Testis (tissue), 3 donors: ENCODE data around the gene TUBGCP5. TPM values are rescaled to one million over a fixed set of nuclear protein-coding genes. Genes with fewer than 3 reads are reported as not detected.
"Not testable (repeated sequence)": the region's sequence is repeated elsewhere in the genome, so short reads cannot be mapped to it uniquely, and the experiment has no call there.

ENCODE experiments used
- DNase-seq: peaks from one replicate; pipeline ENCODE4 v3.0.0-alpha.2; 2019
- H3K27ac ChIP-seq, 2 donors: fragments of 200-600 bp; sonication (generic); one replicate each; pipeline ENCODE4 v1.5.1; 2019
- H3K27me3 ChIP-seq: fragments of 200-600 bp; sonication (generic); one replicate; pipeline ENCODE4 v1.5.1; 2019
- H3K36me3 ChIP-seq: fragments of 200-600 bp; sonication (generic); one replicate; pipeline ENCODE4 v1.5.1; 2017; ENCODE audit warnings: low read depth; ENCODE audit errors: missing control alignments
- H3K4me1 ChIP-seq: fragments of 200-600 bp; sonication (generic); one replicate; pipeline ENCODE4 v1.5.1; 2019
- H3K4me3 ChIP-seq, 2 donors: fragments of 200-600 bp; sonication (generic); one replicate each; pipeline ENCODE4 v1.5.1; 2017 to 2019
- H3K9me3 ChIP-seq: fragments of 200-600 bp; sonication (generic); one replicate; pipeline ENCODE4 v1.5.1; 2017
- CTCF ChIP-seq, 3 experiments: fragments of 450-650 bp in 2 of 3; fragments of 200-600 bp in 1 of 3; sonication (generic) in 1 of 3; IDR thresholded peaks; one replicate each; pipeline ENCODE4 v1.5.1; 2016 to 2019; ENCODE audit warnings: antibody characterized with exemption in 3 of 3, mild to moderate bottlenecking in 2 of 3, moderate library complexity in 1 of 3
- POLR2A ChIP-seq: fragments of 450-650 bp; IDR thresholded peaks from one replicate; pipeline ENCODE4 v1.6.1; 2017; ENCODE audit warnings: antibody characterized with exemption, mild to moderate bottlenecking, moderate library complexity
- WGBS, 2 donors: methylation state at CpG; one replicate each; pipeline ENCODE4 v1.1.5; 2018; 5-methylcytosine and 5-hydroxymethylcytosine counted together
- intact Hi-C: fragments of 100-400 bp; cut with DNase I; formaldehyde crosslinking; loops from one replicate; pipeline ENCODE4 v1.15.1; 2023; ENCODE audit warnings: low total_unique reads
- polyA plus RNA-seq: library from polyadenylated mRNA; stranded (reverse); fragments of 350-450 nt; fragmentation: Illumina TruSeq; extraction: RNeasy Lipid Tissue Mini Kit (QIAGEN cat#74804); gene quantifications from one replicate; pipeline ENCODE4 v1.2.3, GENCODE V29; 2014; ENCODE audit warnings: low read depth, low replicate concordance; ENCODE audit not compliant: insufficient read depth
- total RNA-seq, 2 donors: library from RNA; depleted of rRNA; stranded (reverse); fragments of >200 nt; gene quantifications; one replicate each; pipeline ENCODE4 v1.2.3, GENCODE V29; 2016

TUBGCP5 gene
- total and polyA plus RNA-seq, 3 donors from 2014 or later = 28.6 to 55.1 (median 45.8) TPM

GRCh38 chr15:23002920-23003319 lies 36.4 kb downstream of the TUBGCP5 start:
- Histone ChIP-seq H3K4me1 (no peaks in the 10 kb centered on the region), H3K9me3 (no peaks in the 10 kb centered on the region), H3K36me3 (no peaks in the 10 kb centered on the region), H3K4me3 (no peak overlapping the region), H3K27me3 (no peaks in the 10 kb centered on the region), H3K27ac (no peak overlapping the region)
- no peak for DNase-seq
- WGBS, 2 donors = 85 to 91% methylated on average over 2 of the region's 2 CpGs
- intact Hi-C loops = no loop called here
- TF ChIP-seq POLR2A = no peak
- TF ChIP-seq CTCF (IDR thresholded peaks at IDR 0.05) = no peak

GRCh38 chr15:22995795-22996194 lies 43.6 kb downstream of the TUBGCP5 start:
- no peak for DNase-seq
- no peaks in the 10 kb centered on the region for H3K27me3 ChIP-seq
- intact Hi-C loops = no loop called here
- H3K4me1 ChIP-seq = no peaks in the 10 kb centered on the region
- 91 to 92% methylated on average over 7 of the region's 7 CpGs for WGBS, 2 donors
- no peaks in the 10 kb centered on the region for H3K9me3 ChIP-seq
- no peak overlapping the region for H3K4me3 ChIP-seq
- TF ChIP-seq CTCF (IDR thresholded peaks at IDR 0.05) (no peak), POLR2A (no peak)
- no peaks in the 10 kb centered on the region for H3K36me3 ChIP-seq
- no peak overlapping the region for H3K27ac ChIP-seq

GRCh38 chr15:22992024-22992326 lies 47.4 kb downstream of the TUBGCP5 start:
- no peaks in the 10 kb centered on the region for H3K36me3 ChIP-seq
- intact Hi-C loops = no loop called here
- H3K27ac ChIP-seq = no peak overlapping the region
- no peak for DNase-seq
- H3K4me1 ChIP-seq = no peaks in the 10 kb centered on the region
- H3K27me3 ChIP-seq = no peaks in the 10 kb centered on the region
- 74 to 81% methylated on average over 5 of the region's 5 CpGs for WGBS, 2 donors
- TF ChIP-seq POLR2A = no peak
- no peak for TF ChIP-seq CTCF (IDR thresholded peaks at IDR 0.05)
- H3K4me3 ChIP-seq = no peak overlapping the region
- no peaks in the 10 kb centered on the region for H3K9me3 ChIP-seq

GRCh38 chr15:22989576-22990477 lies 49.5 kb downstream of the TUBGCP5 start:
- DNase-seq = no peak
- H3K27ac ChIP-seq = no peak overlapping the region
- no peaks in the 10 kb centered on the region for H3K27me3 ChIP-seq
- 82 to 85% methylated on average over 7 of the region's 7 CpGs for WGBS, 2 donors
- H3K9me3 ChIP-seq = no peaks in the 10 kb centered on the region
- H3K36me3 ChIP-seq = no peaks in the 10 kb centered on the region
- TF ChIP-seq POLR2A = no peak
- no peak for TF ChIP-seq CTCF (IDR thresholded peaks at IDR 0.05)
- intact Hi-C loops = no loop called here
- H3K4me1 ChIP-seq = no peaks in the 10 kb centered on the region
- no peak overlapping the region for H3K4me3 ChIP-seq

GRCh38 chr15:22988811-22989210 lies 50.6 kb downstream of the TUBGCP5 start:
- DNase-seq = no peak
- Histone ChIP-seq H3K27me3 (no peaks in the 10 kb centered on the region), H3K27ac (no peak overlapping the region), H3K36me3 (no peaks in the 10 kb centered on the region), H3K4me3 (no peak overlapping the region), H3K4me1 (no peaks in the 10 kb centered on the region), H3K9me3 (no peaks in the 10 kb centered on the region)
- intact Hi-C loops = no loop called here
- WGBS, 2 donors = 88 to 91% methylated on average over 7 of the region's 7 CpGs
- TF ChIP-seq CTCF (IDR thresholded peaks at IDR 0.05) = no peak
- TF ChIP-seq POLR2A = no peak

GRCh38 chr15:22981931-22982330 lies 57.4 kb downstream of the TUBGCP5 start:
- H3K9me3 ChIP-seq = not testable (repeated sequence)

More at GRCh38 chr15:22981931-22982330, 57.4 kb downstream of the TUBGCP5 start:
- 61 to 71% methylated on average over 11 of the region's 11 CpGs for WGBS, 2 donors
- H3K27me3 ChIP-seq, H3K4me1 ChIP-seq, H3K27ac ChIP-seq, H3K36me3 ChIP-seq, intact Hi-C loops, H3K4me3 ChIP-seq: not testable (repeated sequence)
- peak; percentile 10 for DNase-seq
